IPS-18a (cell line): ENCODE measurements around the gene DOCK4.

Experiments
- H3K27ac ChIP-seq: one replicate; pipeline ENCODE4 v1.5.1; 2013; ENCODE audit warnings: low read length
- H3K27me3 ChIP-seq: one replicate; pipeline ENCODE4 v1.6.1; 2013; ENCODE audit warnings: mild to moderate bottlenecking, low read length; ENCODE audit not compliant: control insufficient read depth, insufficient read depth
- H3K36me3 ChIP-seq: one replicate; pipeline ENCODE4 v1.6.1; 2013; ENCODE audit warnings: low read depth, low read length; ENCODE audit not compliant: control insufficient read depth
- H3K4me1 ChIP-seq: one replicate; pipeline ENCODE4 v1.6.1; 2013; ENCODE audit warnings: low read depth, low read length; ENCODE audit not compliant: control insufficient read depth
- H3K4me3 ChIP-seq: one replicate; pipeline ENCODE4 v1.5.1; 2013; ENCODE audit warnings: low read length
- H3K9ac ChIP-seq: one replicate; pipeline ENCODE4 v1.6.1; 2013; ENCODE audit warnings: mild to moderate bottlenecking, low read length, moderate library complexity
- H3K9me3 ChIP-seq: one replicate; pipeline ENCODE4 v1.6.1; 2013; ENCODE audit warnings: low read depth, low read length; ENCODE audit not compliant: control insufficient read depth

DOCK4 gene

DNA sequence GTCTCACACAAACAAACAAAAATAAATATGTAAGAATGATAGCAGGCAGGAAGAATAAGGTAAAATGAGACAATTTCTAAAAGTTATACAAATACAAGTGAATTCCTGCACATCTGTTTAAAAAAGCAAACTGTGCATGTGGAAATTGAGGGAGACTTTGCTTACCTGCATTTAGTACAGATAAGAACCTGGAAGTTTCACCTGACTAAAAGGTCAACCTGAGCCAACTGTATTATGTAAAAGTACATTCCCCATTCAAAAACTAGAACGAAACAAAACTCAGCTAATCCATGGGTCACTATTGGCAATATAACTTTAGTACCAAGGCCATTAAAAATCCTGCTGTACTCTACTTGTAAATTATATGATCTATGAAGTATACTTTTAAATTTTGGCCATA, 127.1 kb downstream of the DOCK4 start:
- no peak overlapping the region for H3K9ac ChIP-seq
- no peaks in the 10 kb centered on the region for H3K9me3 ChIP-seq
- no peak overlapping the region for H3K27ac ChIP-seq
- H3K36me3 ChIP-seq: no peaks in the 10 kb centered on the region
- no peak overlapping the region for H3K4me3 ChIP-seq
- H3K4me1 ChIP-seq: peaks cover 7% of the 10 kb centered on the region
- no peaks in the 10 kb centered on the region for H3K27me3 ChIP-seq

- Histone ChIP-seq H3K27ac (no peak overlapping the region), H3K4me1 (peaks cover 4% of the 10 kb centered on the region)
Measured at GRCh38 chr7:112076324-112076723, 129.9 kb downstream of the DOCK4 start.

GRCh38 chr7:112074464-112074863, 131.7 kb downstream of the DOCK4 start:
- H3K27me3 ChIP-seq: no peaks in the 10 kb centered on the region
- no peaks in the 10 kb centered on the region for H3K36me3 ChIP-seq

More at GRCh38 chr7:112076324-112076723, 129.9 kb downstream of the DOCK4 start:
- Histone ChIP-seq H3K27me3 (no peaks in the 10 kb centered on the region), H3K9me3 (no peaks in the 10 kb centered on the region), H3K4me3 (no peak overlapping the region), H3K9ac (no peak overlapping the region), H3K36me3 (no peaks in the 10 kb centered on the region)

GRCh38 chr7:112073530-112073929, 132.7 kb downstream of the DOCK4 start:
- Histone ChIP-seq H3K36me3 (no peaks in the 10 kb centered on the region), H3K4me1 (no peaks in the 10 kb centered on the region), H3K27ac (no peak overlapping the region), H3K27me3 (no peaks in the 10 kb centered on the region), H3K9ac (no peak overlapping the region), H3K9me3 (no peaks in the 10 kb centered on the region), H3K4me3 (no peak overlapping the region)

More at GRCh38 chr7:112074464-112074863, 131.7 kb downstream of the DOCK4 start:
- Histone ChIP-seq H3K9me3 (no peaks in the 10 kb centered on the region), H3K9ac (no peak overlapping the region), H3K4me1 (no peaks in the 10 kb centered on the region), H3K27ac (no peak overlapping the region), H3K4me3 (no peak overlapping the region)

- no peak overlapping the region for H3K4me3 ChIP-seq
- H3K27me3 ChIP-seq: no peaks in the 10 kb centered on the region
- no peaks in the 10 kb centered on the region for H3K36me3 ChIP-seq
- H3K4me1 ChIP-seq: no peaks in the 10 kb centered on the region
- no peak overlapping the region for H3K9ac ChIP-seq
- H3K27ac ChIP-seq: no peak overlapping the region
- H3K9me3 ChIP-seq: no peaks in the 10 kb centered on the region
Measured at GRCh38 chr7:112072541-112073245, 133.5 kb downstream of the DOCK4 start.

DNA sequence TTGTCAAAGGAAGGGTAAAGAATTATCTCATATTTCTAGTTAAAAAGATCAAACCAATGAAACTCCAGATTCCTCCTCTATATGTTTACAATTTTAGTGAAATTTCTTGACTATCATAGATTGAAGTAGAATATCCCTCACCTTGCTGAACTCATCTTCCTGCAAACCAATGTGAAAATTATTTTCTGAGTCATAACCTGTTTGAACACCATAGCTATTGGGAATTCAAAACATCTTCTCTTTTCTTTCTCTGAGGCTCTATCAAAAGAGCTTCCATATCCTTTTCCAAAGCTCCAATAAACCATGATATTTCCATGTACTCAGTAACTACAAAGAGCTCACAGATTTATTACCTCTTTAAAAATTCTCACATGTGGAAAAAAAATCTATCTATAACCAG, 134.3 kb downstream of the DOCK4 start:
- no peak overlapping the region for H3K4me3 ChIP-seq
- H3K4me1 ChIP-seq: no peaks in the 10 kb centered on the region
- H3K27ac ChIP-seq: no peak overlapping the region
- H3K9ac ChIP-seq: no peak overlapping the region
- H3K9me3 ChIP-seq: no peaks in the 10 kb centered on the region
- H3K36me3 ChIP-seq: no peaks in the 10 kb centered on the region
- no peaks in the 10 kb centered on the region for H3K27me3 ChIP-seq

- H3K9me3 ChIP-seq: no peaks in the 10 kb centered on the region
- no peaks in the 10 kb centered on the region for H3K27me3 ChIP-seq
- H3K4me1 ChIP-seq: no peaks in the 10 kb centered on the region
- no peak overlapping the region for H3K9ac ChIP-seq
- H3K27ac ChIP-seq: no peak overlapping the region
- H3K4me3 ChIP-seq: no peak overlapping the region
- no peaks in the 10 kb centered on the region for H3K36me3 ChIP-seq
Measured at GRCh38 chr7:112070674-112071256, 135.4 kb downstream of the DOCK4 start.

DNA sequence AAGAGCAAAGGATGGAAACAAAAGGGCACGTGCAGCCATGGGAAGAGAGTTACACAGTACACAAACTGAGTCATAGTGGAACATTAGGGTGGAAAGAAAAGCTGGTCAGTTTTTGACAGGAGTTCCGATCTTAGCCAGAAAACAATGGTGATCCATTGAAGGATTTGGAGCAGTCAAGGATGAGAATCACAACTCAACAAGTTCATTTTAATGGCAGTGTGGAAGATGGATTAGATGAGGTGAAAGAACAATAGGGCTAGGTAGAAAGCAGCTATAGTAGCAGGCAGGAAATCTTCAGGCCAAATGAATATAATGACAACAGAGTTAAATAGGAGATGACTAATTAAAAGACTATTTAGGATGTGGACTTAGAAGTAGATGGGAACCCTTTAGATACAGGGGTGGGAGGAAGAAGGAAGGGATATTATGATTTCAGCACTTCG, 136.3 kb downstream of the DOCK4 start:
- H3K27ac ChIP-seq: no peak overlapping the region
- H3K9me3 ChIP-seq: no peaks in the 10 kb centered on the region
- no peak overlapping the region for H3K9ac ChIP-seq
- no peaks in the 10 kb centered on the region for H3K36me3 ChIP-seq
- no peaks in the 10 kb centered on the region for H3K27me3 ChIP-seq
- H3K4me3 ChIP-seq: no peak overlapping the region
- H3K4me1 ChIP-seq: no peaks in the 10 kb centered on the region

- Histone ChIP-seq H3K27me3 (no peaks in the 10 kb centered on the region), H3K36me3 (no peaks in the 10 kb centered on the region), H3K9me3 (no peaks in the 10 kb centered on the region), H3K4me3 (no peak overlapping the region), H3K27ac (no peak overlapping the region), H3K4me1 (no peaks in the 10 kb centered on the region), H3K9ac (no peak overlapping the region)
Measured at GRCh38 chr7:112068967-112069366, 137.2 kb downstream of the DOCK4 start.

DNA sequence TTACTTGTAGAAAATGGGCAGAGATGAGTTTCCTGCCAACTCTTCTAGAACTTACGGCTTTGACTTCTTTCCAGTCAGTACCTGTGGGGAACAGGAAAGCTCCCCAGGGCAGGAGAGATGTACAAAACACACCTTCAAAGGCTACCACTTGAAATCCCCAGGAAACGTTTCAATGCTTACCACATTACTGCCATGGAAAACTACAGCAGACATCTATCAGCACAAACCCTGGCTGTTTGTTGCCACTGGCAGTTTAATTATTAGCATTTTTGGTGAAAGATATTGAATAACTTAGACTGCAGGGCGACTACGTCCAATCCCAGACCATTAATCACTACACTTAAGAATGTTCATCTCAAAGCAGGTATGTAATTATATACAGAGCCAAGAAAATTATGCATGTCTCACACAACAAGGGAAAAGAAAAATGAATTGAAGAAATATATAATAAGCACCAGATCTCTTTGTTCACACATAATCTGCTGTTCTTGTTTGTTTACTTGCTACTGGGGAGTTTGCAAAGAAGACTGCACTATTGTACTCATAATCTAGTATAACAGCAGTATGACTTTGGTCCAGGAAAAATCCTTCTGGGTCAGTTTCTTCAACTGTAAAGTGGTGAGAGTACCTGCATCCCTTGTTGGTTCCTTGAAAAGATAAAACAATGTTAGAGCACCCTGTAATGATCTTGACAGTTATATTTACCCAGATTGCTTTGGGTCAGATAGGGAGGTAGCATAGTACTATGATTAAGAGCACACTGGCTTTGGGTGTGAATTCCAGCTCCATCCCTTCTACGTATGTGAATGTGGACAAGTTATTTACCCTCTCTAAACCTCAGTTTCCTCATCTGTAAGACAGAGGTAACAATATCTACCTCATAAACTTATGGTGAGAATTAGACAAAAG, 138.3 kb downstream of the DOCK4 start:
- Histone ChIP-seq H3K4me3 (no peak overlapping the region), H3K9ac (no peak overlapping the region), H3K27ac (no peak overlapping the region), H3K4me1 (no peaks in the 10 kb centered on the region), H3K27me3 (no peaks in the 10 kb centered on the region), H3K9me3 (no peaks in the 10 kb centered on the region), H3K36me3 (no peaks in the 10 kb centered on the region)

- H3K27me3 ChIP-seq: no peaks in the 10 kb centered on the region
- no peak overlapping the region for H3K9ac ChIP-seq
- no peaks in the 10 kb centered on the region for H3K36me3 ChIP-seq
- H3K27ac ChIP-seq: no peak overlapping the region
- no peaks in the 10 kb centered on the region for H3K9me3 ChIP-seq
- no peaks in the 10 kb centered on the region for H3K4me1 ChIP-seq
- H3K4me3 ChIP-seq: no peak overlapping the region
Measured at GRCh38 chr7:112067200-112067599, 139.0 kb downstream of the DOCK4 start.
